IMR-90 (cell line): ENCODE measurements around the gene TMEM52B.

Experiments used
- MAZ ChIP-seq: IDR thresholded peaks from 2 replicates; pipeline ENCODE4 v1.6.1; 2012; ENCODE audit warnings: low read depth, mild to moderate bottlenecking, low read length, improper control_type of control experiment, moderate library complexity, borderline replicate concordance
- SMC3 ChIP-seq: fragments of 150-350 bp; IDR thresholded peaks from 2 replicates; pipeline ENCODE4 v1.6.1; 2016; ENCODE audit warnings: low read depth, mild to moderate bottlenecking, antibody characterized with exemption, low read length, moderate library complexity
- TF ChIP-seq, protein P1 (sequence below): conservative IDR thresholded peaks from 2 replicates; pipeline ENCODE4 v1.5.1; 2012; ENCODE audit warnings: mild to moderate bottlenecking, low read depth, low read length, improper control_type of control experiment

DNA sequence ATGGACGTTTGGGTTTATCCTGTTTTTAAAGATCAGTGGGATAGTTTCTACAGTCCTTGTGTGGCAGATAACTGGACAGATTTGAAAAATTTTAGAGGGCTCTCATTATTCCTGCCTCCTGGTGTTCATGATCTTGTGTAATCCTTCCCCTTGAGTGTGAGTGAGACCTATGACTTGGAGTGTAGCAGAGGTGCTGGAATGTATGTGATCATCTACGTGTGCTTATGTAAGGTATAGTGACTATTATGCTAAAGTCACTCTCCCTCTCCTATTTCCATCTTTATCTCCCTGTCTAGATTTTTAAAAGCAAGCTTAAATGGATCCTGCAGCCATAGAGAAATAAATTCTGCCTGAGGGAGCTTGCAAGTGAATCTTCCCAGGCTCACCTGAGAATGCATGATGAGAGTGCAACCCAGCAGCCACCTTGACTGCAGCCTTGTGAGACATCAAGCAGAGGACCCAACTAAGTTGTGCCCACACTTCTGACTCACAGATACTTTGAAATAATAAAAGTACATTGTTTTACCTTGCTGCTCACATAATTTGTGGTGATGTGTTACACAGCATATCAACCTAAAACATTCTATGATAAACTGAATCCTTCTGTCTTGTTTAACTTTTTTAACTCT, 3.7 kb upstream of the TMEM52B start:
- TF ChIP-seq, protein P1, sequence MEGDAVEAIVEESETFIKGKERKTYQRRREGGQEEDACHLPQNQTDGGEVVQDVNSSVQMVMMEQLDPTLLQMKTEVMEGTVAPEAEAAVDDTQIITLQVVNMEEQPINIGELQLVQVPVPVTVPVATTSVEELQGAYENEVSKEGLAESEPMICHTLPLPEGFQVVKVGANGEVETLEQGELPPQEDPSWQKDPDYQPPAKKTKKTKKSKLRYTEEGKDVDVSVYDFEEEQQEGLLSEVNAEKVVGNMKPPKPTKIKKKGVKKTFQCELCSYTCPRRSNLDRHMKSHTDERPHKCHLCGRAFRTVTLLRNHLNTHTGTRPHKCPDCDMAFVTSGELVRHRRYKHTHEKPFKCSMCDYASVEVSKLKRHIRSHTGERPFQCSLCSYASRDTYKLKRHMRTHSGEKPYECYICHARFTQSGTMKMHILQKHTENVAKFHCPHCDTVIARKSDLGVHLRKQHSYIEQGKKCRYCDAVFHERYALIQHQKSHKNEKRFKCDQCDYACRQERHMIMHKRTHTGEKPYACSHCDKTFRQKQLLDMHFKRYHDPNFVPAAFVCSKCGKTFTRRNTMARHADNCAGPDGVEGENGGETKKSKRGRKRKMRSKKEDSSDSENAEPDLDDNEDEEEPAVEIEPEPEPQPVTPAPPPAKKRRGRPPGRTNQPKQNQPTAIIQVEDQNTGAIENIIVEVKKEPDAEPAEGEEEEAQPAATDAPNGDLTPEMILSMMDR: no peak
- TF ChIP-seq MAZ (no peak), SMC3 (no peak)
